H1 (cell line): Measurements from ENCODE around the gene DDN. TPM values are rescaled to one million over a fixed set of nuclear protein-coding genes. Genes with fewer than 3 reads are reported as not detected.
A peak's percentile ranks its signal among the peaks of the same experiment; 100 is the strongest.

ENCODE experiments used
- ATF2 ChIP-seq: IDR thresholded peaks from 2 replicates; pipeline ENCODE4 v1.6.1; 2012; ENCODE audit warnings: low read length, inconsistent platforms
- CBX8 ChIP-seq: fragments of 300-800, 300-1000 bp; sonication (generic); IDR thresholded peaks from 2 replicates; pipeline ENCODE4 v1.7.1; 2016; ENCODE audit warnings: low read depth, low read length, borderline replicate concordance
- CTBP2 ChIP-seq: IDR thresholded peaks from 2 replicates; pipeline ENCODE4 v1.7.0; 2011; ENCODE audit warnings: borderline replicate concordance, mild to moderate bottlenecking, moderate library complexity, mixed read lengths, low read length; ENCODE audit not compliant: insufficient read depth, insufficient read length
- EGR1 ChIP-seq: IDR thresholded peaks from 2 replicates; pipeline ENCODE4 v1.6.1; 2011; ENCODE audit warnings: low read depth, low read length, borderline replicate concordance
- FOSL1 ChIP-seq: IDR thresholded peaks from 2 replicates; pipeline ENCODE4 v1.6.1; 2011; ENCODE audit warnings: mild to moderate bottlenecking, low read depth, low read length, moderate library complexity; ENCODE audit not compliant: insufficient read depth
- HDAC6 ChIP-seq: IDR thresholded peaks from one replicate; pipeline ENCODE4 v1.7.1; 2012; ENCODE audit warnings: low read depth, mild to moderate bottlenecking, inconsistent platforms, low read length, moderate library complexity
- JUN ChIP-seq: IDR thresholded peaks from 2 replicates; pipeline ENCODE4 v1.6.1; 2011; ENCODE audit warnings: low read depth, mild to moderate bottlenecking, improper control_type of control experiment, low read length
- KDM4A ChIP-seq: IDR thresholded peaks from one replicate; pipeline ENCODE4 v1.7.1; 2012; ENCODE audit warnings: low read depth, mild to moderate bottlenecking, moderate library complexity, low read length, inconsistent platforms; ENCODE audit not compliant: severe bottlenecking
- POU5F1 ChIP-seq: IDR thresholded peaks from 2 replicates; pipeline ENCODE4 v1.6.1; 2011; ENCODE audit warnings: low read depth, mild to moderate bottlenecking, low read length, moderate library complexity
- RNF2 ChIP-seq: fragments of 200-900, 300-1000 bp; sonication (generic); IDR thresholded peaks from 2 replicates; pipeline ENCODE4 v1.7.1; 2016; ENCODE audit warnings: borderline replicate concordance, low read depth, mild to moderate bottlenecking, antibody characterized with exemption, low read length; ENCODE audit not compliant: poor library complexity, severe bottlenecking; ENCODE audit errors: missing control alignments
- RXRA ChIP-seq: IDR thresholded peaks from 2 replicates; pipeline ENCODE4 v1.6.1; 2011; ENCODE audit warnings: low read depth, mild to moderate bottlenecking, low read length, moderate library complexity; ENCODE audit not compliant: insufficient read depth
- SIRT6 ChIP-seq: IDR thresholded peaks from one replicate; pipeline ENCODE4 v1.7.1; 2012; ENCODE audit warnings: low read length, inconsistent platforms
- SP2 ChIP-seq: IDR thresholded peaks from 2 replicates; pipeline ENCODE4 v1.6.1; 2012; ENCODE audit warnings: mild to moderate bottlenecking, low read length, inconsistent platforms
- SP4 ChIP-seq: IDR thresholded peaks from 2 replicates; pipeline ENCODE4 v1.6.1; 2012; ENCODE audit warnings: low read length, inconsistent platforms
- SUZ12 ChIP-seq: fragments of 200-600 bp; sonication (generic); IDR thresholded peaks from 2 replicates; pipeline ENCODE4 v1.6.1; 2012; ENCODE audit warnings: mild to moderate bottlenecking, inconsistent platforms, low read length, moderate library complexity, mixed read lengths
- TCF12 ChIP-seq: IDR thresholded peaks from 2 replicates; pipeline ENCODE4 v1.6.1; 2011; ENCODE audit warnings: low read depth, mild to moderate bottlenecking, low read length
- ZNF274 ChIP-seq: IDR thresholded peaks from 2 replicates; pipeline ENCODE4 v1.7.0; 2012; ENCODE audit warnings: low read length, borderline replicate concordance; ENCODE audit errors: extremely low read depth
- polyA plus RNA-seq, 7 experiments: library from polyadenylated mRNA; depleted of rRNA in 3 of 7; stranded (reverse) in 5 of 7; unstranded in 2 of 7; fragments of >200 nt in 5 of 7; fragments of 200-250 nt in 2 of 7; gene quantifications; 1 replicate in 5 of 7; 2 replicates in 1 of 7; 4 replicates in 1 of 7; pipeline versions ENCODE4 v1.2.1 to v1.2.3, GENCODE V29; 2011 to 2013; ENCODE audit warnings: missing spikeins in 2 of 7, mixed read lengths in 2 of 7
- total RNA-seq: library from RNA; stranded (reverse); fragmentation: NEBNext Ultra II Directional; extraction: Animal tissue kit (Norgen Biotek cat#: 25700); gene quantifications from 2 replicates; pipeline ENCODE4 v1.2.1, GENCODE V29; 2021
- TF ChIP-seq, protein P1 (sequence below): IDR thresholded peaks from 2 replicates; pipeline ENCODE4 v1.6.1; 2012; ENCODE audit warnings: inconsistent platforms

DDN gene
- total and polyA plus RNA-seq, 2 of the 8 experiments (the other 6 are each of a cell fraction or from before 2014, with no cell fraction given), result 0.14 to 0.30 TPM

- no peak for TF ChIP-seq FOSL1
- TF ChIP-seq TCF12, result no peak
- no peak for TF ChIP-seq SIRT6
- TF ChIP-seq, protein P1, sequence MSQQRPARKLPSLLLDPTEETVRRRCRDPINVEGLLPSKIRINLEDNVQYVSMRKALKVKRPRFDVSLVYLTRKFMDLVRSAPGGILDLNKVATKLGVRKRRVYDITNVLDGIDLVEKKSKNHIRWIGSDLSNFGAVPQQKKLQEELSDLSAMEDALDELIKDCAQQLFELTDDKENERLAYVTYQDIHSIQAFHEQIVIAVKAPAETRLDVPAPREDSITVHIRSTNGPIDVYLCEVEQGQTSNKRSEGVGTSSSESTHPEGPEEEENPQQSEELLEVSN, result 0 out of 2 replicates have a peak, but pooled peaks have one; percentile 10
- peak; percentile 73 for TF ChIP-seq RNF2
- TF ChIP-seq CTBP2, result no peak
- no peak for TF ChIP-seq POU5F1
- TF ChIP-seq SUZ12, result peak; percentile 77
- TF ChIP-seq JUN, result no peak
- TF ChIP-seq ZNF274, result no peak
- peak; percentile 26 for TF ChIP-seq KDM4A
- TF ChIP-seq SP4, result no peak
- no peak for TF ChIP-seq EGR1
- TF ChIP-seq SP2, result no peak
- TF ChIP-seq HDAC6, result no peak
- TF ChIP-seq RXRA, result no peak
- no peak for TF ChIP-seq ATF2
- TF ChIP-seq CBX8, result peak; percentile 22; the same call in 1 of the 2 replicates
These were observed 19.4 kb downstream of the DDN start (continued) for GRCh38 chr12:48979602-48980388.
